Epithelial cell of esophagus (primary cell): ENCODE measurements around the gene FAM124A.

Experiments used
- DNase-seq: peaks from one replicate; pipeline ENCODE4 v3.0.0; 2010; ENCODE audit warnings: low read depth
- H3K4me3 ChIP-seq: 2 replicates; pipeline ENCODE4 v1.5.1; 2011; ENCODE audit warnings: mild to moderate bottlenecking, low read length, control low read depth
- CTCF ChIP-seq: IDR thresholded peaks from 2 replicates; pipeline ENCODE4 v1.5.1; 2011; ENCODE audit warnings: low read depth, mild to moderate bottlenecking, low read length, control low read depth, inconsistent platforms; ENCODE audit not compliant: insufficient read depth; ENCODE audit errors: missing control alignments

Gene FAM124A

DNA sequence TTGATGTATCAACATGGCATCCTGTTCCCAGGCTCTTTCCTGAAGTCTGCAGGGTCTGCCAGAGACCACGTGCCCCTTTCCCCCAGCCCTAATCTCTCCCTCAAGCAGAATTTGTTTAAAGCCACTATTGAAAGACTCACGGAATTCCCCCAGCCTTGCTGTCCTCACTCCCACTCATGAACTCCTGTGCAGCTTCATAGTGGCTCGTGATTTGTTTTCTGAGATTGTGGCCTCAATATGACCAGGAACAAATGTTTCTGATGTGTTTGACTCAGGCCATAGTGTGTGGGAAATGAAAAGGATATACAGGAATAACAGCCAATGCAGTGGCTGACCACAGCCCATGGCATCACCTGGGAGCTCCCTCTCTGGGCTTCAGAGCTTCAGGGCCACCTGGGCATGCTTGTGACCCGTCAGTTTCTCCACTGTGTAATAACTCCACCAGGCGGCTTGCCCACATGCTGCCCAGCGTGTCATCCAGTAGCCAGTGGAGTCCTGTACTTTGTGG lies 109.2 kb downstream of the FAM124A start:
- no peak for TF ChIP-seq CTCF
- H3K4me3 ChIP-seq, result no peak overlapping the region
- DNase-seq, result no peak

DNA sequence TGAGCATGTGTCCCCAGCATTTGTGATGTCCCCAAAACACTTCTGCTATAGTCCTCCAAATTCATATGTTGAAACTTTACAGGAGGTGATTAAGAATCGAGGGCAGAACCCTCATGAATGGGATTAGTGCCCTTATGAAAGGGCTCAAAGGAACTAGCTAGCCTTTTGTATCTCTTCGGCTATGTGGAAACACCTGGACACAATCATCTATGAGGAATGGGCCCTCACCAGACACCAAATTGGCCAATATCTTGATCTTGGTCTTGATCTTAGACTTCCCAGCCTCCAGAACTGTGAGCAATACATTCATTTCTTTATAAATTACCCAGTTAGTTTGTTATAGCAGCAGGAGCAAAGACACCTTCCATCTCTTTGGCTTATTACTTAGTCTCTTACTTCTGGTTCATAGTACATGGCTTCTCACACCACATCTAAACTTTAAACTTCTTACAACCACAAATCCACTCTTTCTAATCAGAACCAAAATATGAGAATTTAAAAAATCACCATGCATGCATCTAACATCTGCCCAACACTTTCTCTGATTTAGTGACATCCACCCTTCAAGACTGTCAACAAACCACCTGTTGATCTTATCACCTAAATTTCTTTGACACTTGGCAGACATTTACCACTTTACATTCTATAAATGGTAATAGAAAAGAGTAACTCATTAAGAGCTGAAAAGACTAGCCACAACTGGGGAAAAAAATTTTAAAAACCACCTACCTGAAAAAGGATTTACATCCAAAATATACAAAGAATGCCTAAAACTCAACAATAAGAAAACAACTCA lies 110.6 kb downstream of the FAM124A start:
- no peak for DNase-seq
- no peak overlapping the region for H3K4me3 ChIP-seq
- TF ChIP-seq CTCF, result no peak

DNA sequence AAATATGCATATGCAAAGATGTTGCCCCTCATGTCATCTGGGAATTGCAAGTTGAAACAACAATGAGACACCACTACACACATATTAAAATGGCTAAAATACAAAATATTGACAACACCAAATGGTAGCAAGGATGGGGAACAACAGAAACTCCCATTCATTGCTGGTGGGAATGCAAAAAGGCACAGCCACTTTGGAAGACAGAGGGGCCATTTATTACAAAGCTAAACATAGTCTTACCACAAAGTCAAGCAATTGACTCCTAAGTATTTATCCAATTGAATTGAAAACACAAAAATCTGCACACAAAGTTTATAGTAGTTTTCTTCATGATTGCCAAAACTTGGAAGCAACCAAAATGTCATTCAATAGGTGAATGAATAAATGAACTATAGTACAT lies 111.2 kb downstream of the FAM124A start:
- TF ChIP-seq CTCF, result no peak
- no peak overlapping the region for H3K4me3 ChIP-seq
- no peak for DNase-seq

- no peak for DNase-seq
- no peak for TF ChIP-seq CTCF
- H3K4me3 ChIP-seq, result no peak overlapping the region
These were observed 111.6 kb downstream of the FAM124A start for GRCh38 chr13:51333826-51334225.
